Measurements from ENCODE around the gene PITPNC1.

PITPNC1 gene

GRCh38 chr17:67658265-67658664, 281.2 kb downstream of the PITPNC1 start:
- no peak for FAIRE-seq

GRCh38 chr17:67659028-67659427, 281.9 kb downstream of the PITPNC1 start:
- no peak for FAIRE-seq

- no peak for FAIRE-seq
These were observed 285.6 kb downstream of the PITPNC1 start for GRCh38 chr17:67662712-67663111.

DNA sequence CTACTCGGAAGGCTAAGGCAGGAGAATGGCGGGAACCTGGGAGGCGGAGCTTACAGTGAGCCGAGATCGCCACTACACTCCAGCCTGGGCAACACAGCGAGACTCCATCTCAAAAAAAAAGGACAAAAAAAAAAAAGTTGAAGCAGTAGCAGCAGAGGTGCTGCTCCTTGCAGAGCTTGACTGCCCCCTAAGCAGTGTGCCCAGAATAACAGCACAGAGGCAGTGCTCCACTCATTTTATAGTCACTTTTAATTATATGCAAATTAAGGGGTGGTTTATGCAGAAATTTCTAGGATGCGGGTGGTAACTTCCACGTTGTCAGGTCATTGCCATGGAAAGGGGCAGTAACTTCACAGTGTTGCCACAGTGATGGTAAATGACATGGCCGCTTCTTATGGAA, 286.4 kb downstream of the PITPNC1 start:
- FAIRE-seq, result no peak

DNA sequence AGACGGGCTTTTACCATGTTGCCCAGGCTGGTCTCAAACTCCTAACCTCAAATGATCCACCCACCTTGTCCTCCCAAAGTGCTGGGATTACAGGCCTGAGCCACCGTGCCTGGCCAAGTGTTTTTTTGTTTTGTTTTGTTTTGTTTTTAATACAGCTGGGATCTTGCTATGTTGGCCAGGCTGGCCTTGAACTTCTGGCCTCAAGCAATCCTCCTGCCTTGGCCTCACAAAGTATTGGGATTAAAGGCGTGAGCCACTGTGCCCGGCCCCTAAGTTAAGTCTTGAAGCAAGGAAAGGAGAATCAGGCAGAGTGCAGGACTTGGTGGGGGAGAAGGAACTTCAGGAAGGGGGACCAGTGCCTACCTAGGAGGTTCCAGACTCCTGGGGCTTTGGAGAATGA, 288.9 kb downstream of the PITPNC1 start:
- no peak for FAIRE-seq

- FAIRE-seq, result no peak
These were observed 289.6 kb downstream of the PITPNC1 start for GRCh38 chr17:67666710-67667109.

DNA sequence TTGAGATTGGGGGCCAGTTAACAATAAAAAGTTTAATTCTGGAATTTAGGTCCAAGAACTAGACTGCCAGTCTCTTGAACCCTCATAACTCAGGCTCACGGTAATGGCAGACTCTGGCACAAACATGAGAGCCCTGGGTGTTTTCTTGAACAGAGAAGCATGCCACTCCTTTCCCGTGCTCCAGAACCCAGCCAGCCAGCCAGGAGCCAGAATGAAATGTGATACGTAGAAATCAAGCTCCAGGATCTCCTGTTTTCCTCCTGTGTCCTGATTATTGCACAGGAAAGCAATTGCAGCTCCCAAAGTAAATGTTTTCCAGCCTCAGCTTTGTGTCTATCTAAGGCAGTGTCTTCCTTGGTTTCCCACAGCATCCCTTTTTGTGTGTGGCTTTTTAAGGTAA, 294.4 kb downstream of the PITPNC1 start:
- FAIRE-seq, result no peak

DNA sequence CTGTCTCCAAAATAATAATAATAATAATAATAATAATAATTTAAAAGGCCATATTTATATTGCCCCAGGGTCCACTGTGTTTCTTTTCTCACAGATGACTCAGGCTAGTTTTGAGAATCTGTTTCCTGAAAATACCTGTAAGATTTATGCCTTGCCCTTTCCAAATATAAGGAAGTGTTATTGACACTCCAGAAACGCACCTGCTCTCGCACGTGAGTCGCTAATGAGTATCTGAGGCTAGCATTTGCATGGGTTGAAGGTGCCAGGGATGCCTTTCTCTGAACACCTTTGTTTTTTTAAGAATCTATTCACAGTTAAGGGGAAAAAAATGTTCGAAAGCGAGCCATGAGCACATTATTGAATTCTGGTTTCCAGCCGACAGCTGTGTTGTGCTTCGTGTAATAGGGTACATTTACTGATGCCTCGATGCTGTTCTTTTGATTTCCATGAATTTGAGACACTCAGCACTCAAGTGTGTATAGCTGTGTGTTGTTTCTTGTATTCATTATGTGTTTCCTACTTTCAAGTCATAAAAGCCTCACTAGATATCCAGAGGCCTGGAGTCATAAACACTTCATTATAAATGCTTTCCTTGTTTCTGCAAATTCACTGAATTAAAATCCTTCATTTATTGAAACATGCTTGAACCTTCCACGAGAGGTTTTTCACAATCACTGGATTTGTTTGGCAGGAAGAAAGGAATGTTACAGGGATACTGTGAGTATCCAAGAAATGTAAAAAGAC, 295.7 kb downstream of the PITPNC1 start:
- FAIRE-seq, result no peak

GRCh38 chr17:67675481-67675880, 298.4 kb downstream of the PITPNC1 start:
- FAIRE-seq, result no peak

GRCh38 chr17:67676305-67676704, 299.2 kb downstream of the PITPNC1 start:
- no peak for FAIRE-seq

GRCh38 chr17:67678414-67678813, 301.3 kb downstream of the PITPNC1 start:
- FAIRE-seq, result no peak

GRCh38 chr17:67679225-67679624, 302.1 kb downstream of the PITPNC1 start:
- FAIRE-seq, result no peak

GRCh38 chr17:67679721-67680120, 302.6 kb downstream of the PITPNC1 start:
- no peak for FAIRE-seq

DNA sequence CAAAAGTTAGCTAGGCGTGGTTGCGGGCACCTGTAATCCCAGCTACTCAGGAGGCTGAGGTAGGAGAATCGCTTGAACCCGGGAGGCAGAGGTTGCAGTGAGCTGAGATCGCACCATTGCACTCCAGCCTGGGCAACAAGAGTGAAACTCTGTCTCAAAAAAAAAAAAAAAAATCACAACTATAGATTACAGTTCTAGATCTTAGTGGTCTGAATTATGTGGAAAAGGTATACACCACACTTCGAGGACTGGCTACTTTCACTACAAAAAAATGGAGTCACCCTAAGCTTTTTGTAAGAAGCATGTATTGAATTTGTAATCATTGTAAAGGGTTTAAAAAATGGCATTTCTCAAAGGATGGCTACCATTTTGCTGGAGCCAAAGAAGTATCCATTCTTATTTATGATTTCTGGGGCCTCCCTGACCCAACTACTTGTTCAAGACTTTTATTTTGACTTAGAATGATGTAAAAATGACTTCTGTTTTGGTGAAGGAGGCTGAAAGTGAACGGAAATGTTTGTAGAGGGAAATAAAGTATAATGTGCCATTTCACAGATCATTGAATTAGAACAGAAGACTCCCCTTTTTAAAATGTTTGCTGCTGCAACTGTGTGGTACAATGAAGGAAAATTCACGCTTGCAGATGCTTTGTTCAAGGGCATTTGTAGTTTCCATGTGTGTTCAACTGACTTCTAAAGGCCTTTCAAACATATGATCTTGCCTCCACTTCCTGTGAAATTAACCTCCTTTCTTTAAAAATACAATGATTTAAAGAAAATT, 303.6 kb downstream of the PITPNC1 start:
- FAIRE-seq, result no peak

DNA sequence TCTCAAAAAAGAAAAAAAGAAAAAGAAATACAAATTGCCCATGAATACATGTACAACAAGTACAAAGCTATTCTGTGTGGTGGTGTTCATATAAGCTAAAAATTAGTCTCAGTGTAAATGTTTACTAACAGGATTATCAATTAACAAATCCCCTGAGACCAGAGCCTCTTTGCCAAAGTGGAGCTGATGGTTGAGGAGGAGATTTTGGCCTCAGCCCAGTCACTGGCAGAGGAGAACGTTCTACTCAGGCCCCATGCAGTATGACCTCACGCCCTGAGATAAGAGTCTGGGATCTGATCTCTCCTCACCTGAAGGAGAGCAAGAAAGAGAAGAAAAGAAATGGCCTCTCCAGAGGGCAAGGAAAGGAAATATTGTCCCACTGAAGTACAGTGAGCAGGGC, 305.1 kb downstream of the PITPNC1 start:
- no peak for FAIRE-seq

- FAIRE-seq, result no peak
These were observed 308.3 kb downstream of the PITPNC1 start for GRCh38 chr17:67685351-67685750.

DNA sequence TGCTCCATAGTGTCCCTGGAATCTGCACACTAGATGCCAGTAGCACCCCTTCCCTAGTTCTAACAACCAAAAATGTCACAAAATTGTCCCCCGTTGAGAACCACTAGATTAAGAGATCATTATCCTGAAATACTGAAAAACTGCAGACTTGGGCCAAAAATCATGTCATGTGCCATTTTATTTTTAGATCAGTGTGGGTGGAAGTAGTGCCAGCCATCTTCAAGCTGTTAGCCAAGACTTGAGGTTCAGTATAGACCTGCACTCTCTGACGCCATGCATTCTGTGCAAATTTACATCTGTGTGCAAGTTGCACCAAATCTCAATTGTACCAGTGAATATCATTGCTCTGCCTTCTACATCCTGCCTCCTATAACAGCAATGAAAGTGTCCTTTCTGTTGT, 309.2 kb downstream of the PITPNC1 start:
- no peak for FAIRE-seq

DNA sequence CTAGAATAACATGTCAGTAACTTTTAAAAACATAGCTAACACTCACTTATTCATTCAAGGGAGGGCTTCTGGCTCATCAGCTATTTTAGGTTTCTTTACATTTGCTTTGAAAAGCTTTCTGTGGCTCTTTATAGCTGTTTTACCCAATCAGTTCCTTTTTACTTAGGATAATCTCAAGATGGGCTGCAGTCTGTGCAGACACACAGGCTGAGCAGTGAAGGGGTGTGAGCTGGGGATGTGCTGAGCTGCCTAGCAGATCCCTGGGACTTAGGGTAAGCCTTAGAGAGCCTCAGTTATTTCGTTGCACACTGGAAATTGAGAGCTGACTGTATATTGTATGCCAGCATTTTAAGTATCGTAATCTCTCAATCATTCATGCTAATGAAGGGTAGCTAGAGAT, 310.4 kb downstream of the PITPNC1 start:
- FAIRE-seq, result no peak

- peak; percentile 91 for FAIRE-seq
These were observed 312.6 kb downstream of the PITPNC1 start for GRCh38 chr17:67689534-67690177.

- no peak for FAIRE-seq
These were observed 316.7 kb downstream of the PITPNC1 start for GRCh38 chr17:67693811-67694210.

GRCh38 chr17:67696347-67696746, 319.3 kb downstream of the PITPNC1 start:
- FAIRE-seq, result no peak

GRCh38 chr17:67696853-67697498, 319.9 kb downstream of the PITPNC1 start:
- FAIRE-seq, result no peak

GRCh38 chr17:67700037-67700724, 323.1 kb downstream of the PITPNC1 start:
- no peak for FAIRE-seq

All from endometrium (tissue), 2 donors.